Measurements from ENCODE around the gene ACTR3C. TPM values are rescaled to one million over a fixed set of nuclear protein-coding genes. Genes with fewer than 3 reads are reported as not detected.

Gene ACTR3C
- total RNA-seq, 2 donors from 2014 or later, result 10.7 to 15.1 TPM

DNA sequence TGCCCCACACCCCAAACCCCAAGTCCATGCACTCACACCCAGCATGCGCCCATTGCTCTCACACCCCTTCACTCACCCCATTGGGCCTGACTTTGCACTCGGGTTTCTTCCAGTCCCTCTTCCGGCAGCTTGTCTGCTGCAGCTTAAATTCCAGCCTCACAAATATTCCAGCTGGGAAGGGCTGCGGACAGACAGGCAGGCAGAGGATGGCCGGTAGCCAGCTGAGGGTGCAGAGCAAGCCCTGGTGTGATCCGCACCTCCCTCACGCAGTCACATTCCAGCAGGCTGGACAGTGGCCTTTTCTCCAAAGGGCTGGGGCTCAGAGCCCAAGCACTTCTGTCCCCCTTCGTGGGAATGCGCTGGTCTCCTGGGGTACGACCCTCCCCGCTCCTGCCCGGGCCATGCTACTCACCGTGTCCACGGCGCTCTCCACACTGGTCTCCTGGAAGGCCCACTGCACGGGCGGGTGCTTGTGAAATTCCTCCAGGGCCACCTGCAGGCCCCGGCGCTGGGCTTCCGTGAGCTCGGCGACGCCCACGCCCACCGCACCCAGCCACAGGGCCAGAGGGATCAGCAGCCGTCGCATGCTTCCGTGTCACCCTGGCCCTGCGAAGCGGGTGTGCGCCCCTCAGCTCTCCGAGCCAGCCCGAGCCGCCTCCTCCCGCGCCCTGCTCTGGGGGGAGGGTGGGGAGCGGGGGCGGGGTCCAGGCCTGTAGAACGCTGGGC lies 16.8 kb upstream of the ACTR3C start:
- H3K9me3 ChIP-seq, result no peaks in the 10 kb centered on the region
- no peak for DNase-seq (ENCODE audit: low spot score)
- peak overlapping the region; percentile 70 to 81 for H3K27ac ChIP-seq
- 18% methylated on average over 38 of the region's 39 CpGs for WGBS
- peak overlapping the region; percentile 33 to 41 for H3K4me3 ChIP-seq
- H3K27me3 ChIP-seq (replicated peaks; ENCODE audit: insufficient read depth), result peaks cover under 1% of the 10 kb centered on the region
- no peaks in the 10 kb centered on the region for H3K4me1 ChIP-seq (replicated peaks)
- no peaks in the 10 kb centered on the region for H3K36me3 ChIP-seq
- intact Hi-C loops (cut with DNase I), result no loop called here
- no peak for TF ChIP-seq POLR2A (IDR thresholded peaks at IDR 0.05)
- TF ChIP-seq POLR2AphosphoS5 (IDR thresholded peaks at IDR 0.05), result no peak

DNA sequence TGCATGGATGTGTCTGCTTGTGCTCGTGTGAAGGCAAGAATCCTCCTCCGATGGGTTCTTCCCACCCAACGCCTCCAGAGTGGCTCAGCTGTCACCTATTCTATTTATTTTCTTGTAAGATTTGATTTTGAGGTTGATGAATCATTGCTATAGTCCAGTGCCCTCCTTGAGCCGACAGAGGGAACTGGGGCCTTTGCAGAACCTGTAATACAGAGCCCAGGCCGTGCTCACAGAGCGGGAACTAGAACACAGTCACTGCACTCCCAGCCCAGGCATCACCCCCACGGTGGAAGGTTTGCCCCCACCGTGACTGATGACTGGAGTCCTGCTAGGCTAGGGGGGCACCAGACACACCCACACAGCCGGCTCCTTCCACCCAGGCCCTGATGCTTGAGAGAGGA lies 16.1 kb upstream of the ACTR3C start:
- no peak for DNase-seq (ENCODE audit: low spot score)
- no peaks in the 10 kb centered on the region for H3K4me1 ChIP-seq (replicated peaks)
- H3K9me3 ChIP-seq, result no peaks in the 10 kb centered on the region
- intact Hi-C loops (cut with DNase I), result no loop called here
- H3K36me3 ChIP-seq, result no peaks in the 10 kb centered on the region
- WGBS, result 60% methylated on average over 9 of the region's 9 CpGs
- H3K27ac ChIP-seq, result no peak overlapping the region
- H3K4me3 ChIP-seq, result peak overlapping the region in 1 of 2 donors; percentile 33
- TF ChIP-seq POLR2A (IDR thresholded peaks at IDR 0.05) (no peak), POLR2AphosphoS5 (IDR thresholded peaks at IDR 0.05) (no peak)
- TF ChIP-seq, protein P1, sequence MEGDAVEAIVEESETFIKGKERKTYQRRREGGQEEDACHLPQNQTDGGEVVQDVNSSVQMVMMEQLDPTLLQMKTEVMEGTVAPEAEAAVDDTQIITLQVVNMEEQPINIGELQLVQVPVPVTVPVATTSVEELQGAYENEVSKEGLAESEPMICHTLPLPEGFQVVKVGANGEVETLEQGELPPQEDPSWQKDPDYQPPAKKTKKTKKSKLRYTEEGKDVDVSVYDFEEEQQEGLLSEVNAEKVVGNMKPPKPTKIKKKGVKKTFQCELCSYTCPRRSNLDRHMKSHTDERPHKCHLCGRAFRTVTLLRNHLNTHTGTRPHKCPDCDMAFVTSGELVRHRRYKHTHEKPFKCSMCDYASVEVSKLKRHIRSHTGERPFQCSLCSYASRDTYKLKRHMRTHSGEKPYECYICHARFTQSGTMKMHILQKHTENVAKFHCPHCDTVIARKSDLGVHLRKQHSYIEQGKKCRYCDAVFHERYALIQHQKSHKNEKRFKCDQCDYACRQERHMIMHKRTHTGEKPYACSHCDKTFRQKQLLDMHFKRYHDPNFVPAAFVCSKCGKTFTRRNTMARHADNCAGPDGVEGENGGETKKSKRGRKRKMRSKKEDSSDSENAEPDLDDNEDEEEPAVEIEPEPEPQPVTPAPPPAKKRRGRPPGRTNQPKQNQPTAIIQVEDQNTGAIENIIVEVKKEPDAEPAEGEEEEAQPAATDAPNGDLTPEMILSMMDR (IDR thresholded peaks at IDR 0.05), result no peak
- no peaks in the 10 kb centered on the region for H3K27me3 ChIP-seq (replicated peaks; ENCODE audit: insufficient read depth)

DNA sequence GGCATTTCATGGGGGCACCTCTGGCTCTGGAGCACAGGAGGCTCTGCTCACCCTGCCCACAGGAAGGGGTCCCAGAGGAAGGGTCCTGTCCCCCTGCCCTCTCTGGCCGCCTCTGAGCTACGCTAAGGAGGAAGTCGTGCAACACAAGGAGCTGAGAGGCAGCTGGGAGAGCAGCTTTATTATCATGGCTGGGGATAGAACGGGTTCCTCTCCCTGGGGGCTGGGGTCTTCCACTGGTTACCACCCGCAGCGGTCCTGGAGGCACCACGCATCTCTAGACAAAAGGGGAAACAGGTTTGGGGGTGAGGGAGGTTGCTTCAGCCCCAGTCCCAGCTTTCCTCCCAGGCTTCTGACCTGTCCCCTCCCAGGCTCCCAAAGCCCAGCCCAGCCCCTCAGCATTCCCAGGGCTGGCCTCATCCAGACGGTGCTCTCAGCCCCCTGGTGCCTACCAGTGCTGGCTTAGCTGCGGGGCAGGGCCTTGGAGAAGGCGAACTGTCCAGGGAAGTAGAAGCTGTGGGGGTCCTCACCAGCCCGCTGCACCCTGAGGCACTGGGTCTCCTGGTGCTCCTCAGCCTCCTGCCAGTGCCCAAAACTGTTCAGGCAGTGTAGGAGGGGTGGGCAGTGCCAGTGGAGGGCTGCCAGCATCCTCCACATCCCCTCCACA lies 15.0 kb upstream of the ACTR3C start:
- DNase-seq (ENCODE audit: low spot score), result no peak
- no peaks in the 10 kb centered on the region for H3K4me1 ChIP-seq (replicated peaks)
- intact Hi-C loops (cut with DNase I), result no loop called here
- TF ChIP-seq, protein P1 (IDR thresholded peaks at IDR 0.05), result no peak
- TF ChIP-seq POLR2A (IDR thresholded peaks at IDR 0.05) (no peak), POLR2AphosphoS5 (IDR thresholded peaks at IDR 0.05) (no peak)
- WGBS, result 79% methylated on average over 6 of the region's 11 CpGs
- no peak overlapping the region for H3K27ac ChIP-seq
- no peak overlapping the region for H3K4me3 ChIP-seq
- H3K9me3 ChIP-seq, result no peaks in the 10 kb centered on the region
- H3K36me3 ChIP-seq, result no peaks in the 10 kb centered on the region
- no peaks in the 10 kb centered on the region for H3K27me3 ChIP-seq (replicated peaks; ENCODE audit: insufficient read depth)

DNA sequence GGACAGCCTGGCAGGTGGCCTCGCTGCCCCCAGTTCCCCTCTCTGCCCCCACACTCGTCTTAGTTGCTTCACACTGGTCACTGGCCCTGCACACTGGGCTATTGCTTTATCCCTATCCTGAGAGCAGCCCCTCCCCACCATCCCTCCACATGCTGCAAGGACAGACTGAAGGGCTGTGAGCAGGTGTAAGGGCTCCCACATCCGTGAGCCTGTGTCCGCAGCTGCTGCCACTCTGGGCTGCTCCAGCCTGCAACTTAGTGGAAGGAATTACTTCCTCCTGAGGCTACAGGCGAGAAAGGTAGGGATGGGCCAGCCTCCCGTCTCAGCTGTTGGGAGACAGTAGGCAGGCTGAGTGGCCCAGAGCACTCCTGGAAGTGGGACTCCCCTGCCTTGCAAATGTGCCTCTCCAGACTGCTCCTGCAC lies 14.3 kb upstream of the ACTR3C start:
- no peak for DNase-seq (ENCODE audit: low spot score)
- H3K27me3 ChIP-seq (replicated peaks; ENCODE audit: insufficient read depth), result no peaks in the 10 kb centered on the region
- no peaks in the 10 kb centered on the region for H3K36me3 ChIP-seq
- H3K4me3 ChIP-seq, result no peak overlapping the region
- H3K9me3 ChIP-seq, result no peaks in the 10 kb centered on the region
- H3K4me1 ChIP-seq (replicated peaks), result no peaks in the 10 kb centered on the region
- intact Hi-C loops (cut with DNase I), result no loop called here
- WGBS, result 80% methylated on average over 6 of the region's 6 CpGs
- TF ChIP-seq POLR2A (IDR thresholded peaks at IDR 0.05) (no peak), POLR2AphosphoS5 (IDR thresholded peaks at IDR 0.05) (no peak)
- TF ChIP-seq, protein P1 (IDR thresholded peaks at IDR 0.05), result no peak
- H3K27ac ChIP-seq, result no peak overlapping the region

- Histone ChIP-seq H3K27ac (peak overlapping the region in 1 of 2 donors; percentile 22), H3K4me3 (no peak overlapping the region), H3K9me3 (no peaks in the 10 kb centered on the region), H3K27me3 (replicated peaks; ENCODE audit: insufficient read depth) (no peaks in the 10 kb centered on the region), H3K4me1 (replicated peaks) (no peaks in the 10 kb centered on the region), H3K36me3 (no peaks in the 10 kb centered on the region)
- intact Hi-C loops (cut with DNase I), result no loop called here
- no peak for TF ChIP-seq POLR2A (IDR thresholded peaks at IDR 0.05)
- TF ChIP-seq, protein P1 (IDR thresholded peaks at IDR 0.05), result no peak
- TF ChIP-seq POLR2AphosphoS5 (IDR thresholded peaks at IDR 0.05), result no peak
- 85% methylated on average over 17 of the region's 18 CpGs for WGBS
- DNase-seq (ENCODE audit: low spot score), result no peak
These were observed 13.8 kb upstream of the ACTR3C start for GRCh38 chr7:150337179-150337578.

All from prostate gland (tissue), 2 donors.